ENCODE data around the gene P2RY12.
A peak's percentile ranks its signal among the peaks of the same experiment; 100 is the strongest.

P2RY12 gene

DNA sequence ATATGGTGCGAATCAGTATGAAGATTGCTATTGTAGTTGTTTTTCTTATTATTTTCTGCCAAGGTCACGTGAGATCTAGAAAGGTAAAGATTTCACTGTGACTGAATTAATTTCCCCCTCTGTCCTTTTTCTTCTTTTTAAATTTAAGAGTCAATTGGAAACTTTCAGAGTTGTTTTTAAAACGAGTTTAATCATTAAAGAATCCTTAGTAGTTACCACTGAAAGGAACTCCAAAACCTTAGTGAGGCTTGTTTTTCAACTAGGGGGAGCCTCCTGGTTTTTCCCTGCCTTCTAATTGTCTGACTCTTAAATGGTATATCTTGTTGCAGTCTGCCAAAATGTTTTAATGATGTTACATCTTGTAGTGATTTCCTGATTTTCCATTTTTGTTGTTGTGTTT, 17.6 kb downstream of the P2RY12 start:
- no peak for ATAC-seq (ENCODE audit: insufficient read depth, low read depth)
- H2AFZ ChIP-seq (ENCODE audit: low read depth, low read length), result no peak overlapping the region

DNA sequence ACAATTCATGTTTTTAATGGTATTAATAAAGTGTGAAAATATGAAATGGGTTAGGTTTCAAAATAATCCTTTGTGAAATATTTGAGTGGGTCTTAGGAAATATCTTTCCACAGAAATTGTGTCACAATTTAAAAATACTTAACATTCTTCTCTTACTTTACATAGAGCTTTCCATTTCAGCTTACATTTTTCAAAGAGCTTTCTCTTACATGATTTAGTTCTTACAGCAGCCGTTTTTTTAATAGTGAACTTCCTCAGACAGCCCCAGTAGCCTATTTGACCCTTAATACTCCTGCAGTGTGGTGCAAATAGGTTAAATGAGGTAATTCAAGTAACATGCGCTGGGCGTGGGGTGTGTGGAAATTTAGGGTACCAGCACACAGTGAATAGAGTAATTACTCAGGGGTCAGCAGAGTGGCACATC, 21.8 kb downstream of the P2RY12 start:
- no peak for ATAC-seq (ENCODE audit: insufficient read depth, low read depth)

More for the DNA sequence above, 17.6 kb downstream of the P2RY12 start:
- Histone ChIP-seq H4K20me1 (ENCODE audit: insufficient read depth, low read length) (no peaks in the 10 kb centered on the region), H3K4me2 (ENCODE audit: insufficient read depth, low read length) (no peak overlapping the region), H3K27ac (ENCODE audit: low read length) (no peak overlapping the region), H3K9me3 (ENCODE audit: insufficient read depth, low read length, severe bottlenecking) (no peaks in the 10 kb centered on the region), H3K27me3 (ENCODE audit: insufficient read depth, low read length, poor library complexity) (no peaks in the 10 kb centered on the region), H3K79me2 (ENCODE audit: insufficient read depth, low read length) (no peaks in the 10 kb centered on the region), H3K36me3 (ENCODE audit: insufficient read depth, low read length) (no peaks in the 10 kb centered on the region), H3K9ac (ENCODE audit: low read depth, low read length) (no peak overlapping the region), H3K4me1 (ENCODE audit: insufficient read depth, low read length) (no peaks in the 10 kb centered on the region), H3K4me3 (ENCODE audit: low read depth in 1 of 2, low read length in 2 of 2) (no peak overlapping the region)
- TF ChIP-seq EZH2 (IDR thresholded peaks at IDR 0.05; ENCODE audit: borderline replicate concordance, low read depth, low read length, severe bottlenecking), result no peak
- TF ChIP-seq, protein P1, sequence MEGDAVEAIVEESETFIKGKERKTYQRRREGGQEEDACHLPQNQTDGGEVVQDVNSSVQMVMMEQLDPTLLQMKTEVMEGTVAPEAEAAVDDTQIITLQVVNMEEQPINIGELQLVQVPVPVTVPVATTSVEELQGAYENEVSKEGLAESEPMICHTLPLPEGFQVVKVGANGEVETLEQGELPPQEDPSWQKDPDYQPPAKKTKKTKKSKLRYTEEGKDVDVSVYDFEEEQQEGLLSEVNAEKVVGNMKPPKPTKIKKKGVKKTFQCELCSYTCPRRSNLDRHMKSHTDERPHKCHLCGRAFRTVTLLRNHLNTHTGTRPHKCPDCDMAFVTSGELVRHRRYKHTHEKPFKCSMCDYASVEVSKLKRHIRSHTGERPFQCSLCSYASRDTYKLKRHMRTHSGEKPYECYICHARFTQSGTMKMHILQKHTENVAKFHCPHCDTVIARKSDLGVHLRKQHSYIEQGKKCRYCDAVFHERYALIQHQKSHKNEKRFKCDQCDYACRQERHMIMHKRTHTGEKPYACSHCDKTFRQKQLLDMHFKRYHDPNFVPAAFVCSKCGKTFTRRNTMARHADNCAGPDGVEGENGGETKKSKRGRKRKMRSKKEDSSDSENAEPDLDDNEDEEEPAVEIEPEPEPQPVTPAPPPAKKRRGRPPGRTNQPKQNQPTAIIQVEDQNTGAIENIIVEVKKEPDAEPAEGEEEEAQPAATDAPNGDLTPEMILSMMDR (IDR thresholded peaks at IDR 0.05; ENCODE audit: borderline replicate concordance, extremely low read depth, low read length, poor library complexity, severe bottlenecking), result no peak
- no peak for DNase-seq

DNA sequence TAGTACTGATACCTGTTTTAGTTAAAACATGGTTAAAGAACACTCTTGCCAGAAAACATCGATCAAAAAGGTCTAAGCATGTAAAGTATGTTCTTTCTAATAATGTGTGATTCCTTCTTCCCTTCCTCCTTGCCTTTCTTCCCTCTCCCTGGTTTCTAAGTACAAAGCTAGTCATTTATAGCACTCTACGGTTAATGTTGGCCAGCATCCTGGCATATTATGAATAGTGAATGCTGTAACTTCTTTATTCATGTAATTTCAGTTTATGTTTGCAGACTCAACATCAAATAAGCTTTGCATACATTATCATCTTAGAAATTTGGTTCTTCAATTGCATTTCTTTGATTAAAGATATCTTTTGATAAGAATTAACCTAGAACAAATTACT, 27.1 kb downstream of the P2RY12 start:
- DNase-seq, result no peak
- no peak for TF ChIP-seq EZH2 (IDR thresholded peaks at IDR 0.05; ENCODE audit: borderline replicate concordance, low read depth, low read length, severe bottlenecking)
- TF ChIP-seq, protein P1 (IDR thresholded peaks at IDR 0.05; ENCODE audit: borderline replicate concordance, extremely low read depth, low read length, poor library complexity, severe bottlenecking), result no peak
- peaks cover 16% of the 10 kb centered on the region for H3K4me1 ChIP-seq (ENCODE audit: insufficient read depth, low read length)
- ATAC-seq (ENCODE audit: insufficient read depth, low read depth), result no peak
- H3K27ac ChIP-seq (ENCODE audit: low read length), result peak overlapping the region; percentile 45; the same call in 1 of the 2 replicates
- H3K27me3 ChIP-seq (ENCODE audit: insufficient read depth, low read length, poor library complexity), result no peaks in the 10 kb centered on the region
- no peaks in the 10 kb centered on the region for H3K79me2 ChIP-seq (ENCODE audit: insufficient read depth, low read length)
- H3K36me3 ChIP-seq (ENCODE audit: insufficient read depth, low read length), result no peaks in the 10 kb centered on the region
- no peak overlapping the region for H3K9ac ChIP-seq (ENCODE audit: low read depth, low read length)
- no peaks in the 10 kb centered on the region for H4K20me1 ChIP-seq (ENCODE audit: insufficient read depth, low read length)
- no peak overlapping the region; the same call in 1 of the 2 replicates for H3K4me2 ChIP-seq (ENCODE audit: insufficient read depth, low read length)
- H3K4me3 ChIP-seq (ENCODE audit: low read depth in 1 of 2, low read length in 2 of 2), result no peak overlapping the region
- no peaks in the 10 kb centered on the region for H3K9me3 ChIP-seq (ENCODE audit: insufficient read depth, low read length, severe bottlenecking)
- H2AFZ ChIP-seq (ENCODE audit: low read depth, low read length), result no peak overlapping the region

More for the DNA sequence above, 21.8 kb downstream of the P2RY12 start:
- Histone ChIP-seq H3K36me3 (ENCODE audit: insufficient read depth, low read length) (no peaks in the 10 kb centered on the region), H3K9ac (ENCODE audit: low read depth, low read length) (no peak overlapping the region), H4K20me1 (ENCODE audit: insufficient read depth, low read length) (no peaks in the 10 kb centered on the region), H3K4me2 (ENCODE audit: insufficient read depth, low read length) (no peak overlapping the region), H2AFZ (ENCODE audit: low read depth, low read length) (no peak overlapping the region), H3K9me3 (ENCODE audit: insufficient read depth, low read length, severe bottlenecking) (no peaks in the 10 kb centered on the region), H3K27ac (ENCODE audit: low read length) (no peak overlapping the region), H3K79me2 (ENCODE audit: insufficient read depth, low read length) (no peaks in the 10 kb centered on the region), H3K4me1 (ENCODE audit: insufficient read depth, low read length) (peaks cover 1% of the 10 kb centered on the region; the same call in 1 of the 2 replicates), H3K27me3 (ENCODE audit: insufficient read depth, low read length, poor library complexity) (no peaks in the 10 kb centered on the region), H3K4me3 (ENCODE audit: low read depth in 1 of 2, low read length in 2 of 2) (no peak overlapping the region)
- no peak for DNase-seq
- TF ChIP-seq, protein P1 (IDR thresholded peaks at IDR 0.05; ENCODE audit: borderline replicate concordance, extremely low read depth, low read length, poor library complexity, severe bottlenecking), result no peak
- TF ChIP-seq EZH2 (IDR thresholded peaks at IDR 0.05; ENCODE audit: borderline replicate concordance, low read depth, low read length, severe bottlenecking), result no peak

Data from DND-41 (cell line).